TTC549 (cell line): Measurements from ENCODE around the gene ZFP36L2.

ENCODE experiments used
- FAIRE-seq: peaks from 2 replicates; lab custom pipeline; 2012; peaks lifted over from hg19 to GRCh38; lab: Jason Lieb, UNC

The ZFP36L2 gene

DNA sequence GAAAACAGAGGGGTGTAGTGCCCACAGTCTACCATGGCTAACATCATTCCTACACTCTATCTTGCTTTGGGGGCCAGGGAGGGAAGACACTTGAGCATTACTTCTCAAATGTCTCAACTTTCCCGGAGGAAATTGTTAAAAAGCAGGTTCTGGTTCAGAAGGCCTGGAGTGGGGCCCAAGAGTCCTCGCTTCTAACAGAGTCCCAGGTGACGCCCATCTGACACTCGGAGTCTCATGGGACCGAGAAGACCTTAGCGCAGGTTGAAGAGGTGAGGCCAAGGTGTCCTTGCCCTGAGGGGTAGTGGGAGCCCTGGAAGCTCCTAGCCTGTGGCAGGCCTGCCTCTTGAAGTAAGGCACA lies 40.1 kb downstream of the ZFP36L2 start:
- FAIRE-seq, result no peak

DNA sequence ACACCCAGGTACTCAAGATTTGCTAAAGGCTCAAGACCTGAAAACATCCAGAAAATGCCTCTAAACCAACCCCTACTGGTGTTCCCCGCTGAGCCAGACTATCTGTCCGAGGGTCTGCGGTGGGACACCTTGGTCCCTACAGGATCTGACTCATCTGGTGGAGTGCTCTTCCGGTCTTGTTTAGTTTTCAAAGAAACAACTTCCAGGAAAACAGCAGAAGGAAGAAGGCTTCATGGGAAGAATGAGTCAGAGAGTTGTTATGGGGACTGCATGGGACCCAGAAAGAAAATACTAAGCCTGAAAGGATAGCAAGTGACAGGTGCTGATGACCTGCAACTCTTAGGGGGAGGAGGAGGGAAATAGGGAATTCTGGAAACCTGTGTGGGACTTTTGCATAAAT lies 41.3 kb downstream of the ZFP36L2 start:
- no peak for FAIRE-seq

DNA sequence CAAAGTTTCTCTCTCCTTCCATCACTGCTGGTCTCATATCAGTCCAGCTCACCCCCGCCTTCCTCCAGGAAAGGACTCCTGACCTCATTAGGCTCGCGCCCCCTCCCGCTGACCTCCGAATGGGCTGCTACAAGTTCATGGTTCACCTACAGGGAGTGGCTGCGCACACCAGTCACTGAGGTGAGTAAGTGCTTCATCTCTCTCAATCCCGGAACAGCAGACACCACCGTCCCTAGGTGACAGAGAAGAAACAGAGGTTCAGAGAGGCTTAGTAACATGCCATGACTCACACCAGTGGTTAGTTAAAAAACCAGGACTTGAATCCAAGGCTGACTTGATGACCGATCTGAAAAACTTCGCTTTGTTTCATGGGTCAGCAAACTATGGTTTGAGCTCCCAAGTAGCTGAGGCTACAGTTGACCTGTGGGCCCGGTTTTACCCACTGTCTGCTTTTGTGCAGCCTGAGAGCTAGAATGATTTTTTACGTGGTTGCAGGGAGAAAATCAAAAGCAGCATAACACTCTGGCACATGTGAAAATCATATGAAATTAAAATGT lies 42.0 kb downstream of the ZFP36L2 start:
- no peak for FAIRE-seq

- no peak for FAIRE-seq
Observed at GRCh38 chr2:43183743-43184142, 42.7 kb downstream of the ZFP36L2 start.

DNA sequence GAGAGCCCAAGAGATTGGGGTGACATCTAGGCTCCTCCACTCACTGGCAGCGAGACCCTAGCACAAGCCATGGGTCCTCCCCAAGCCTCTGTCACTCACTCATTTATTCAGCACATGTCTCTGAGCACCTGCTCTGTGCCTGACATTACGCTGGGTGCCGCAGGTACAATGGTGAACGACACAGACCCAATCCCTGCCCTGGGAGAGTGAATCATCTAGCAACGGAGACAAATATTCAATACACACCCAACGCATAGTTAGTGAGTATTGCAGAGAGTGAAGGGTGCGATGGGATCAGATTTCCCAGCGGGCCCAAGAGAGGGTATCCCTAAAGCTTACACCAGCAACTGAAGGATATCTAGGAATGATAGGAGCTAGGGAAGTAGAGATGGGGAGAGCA lies 45.5 kb downstream of the ZFP36L2 start:
- no peak for FAIRE-seq

DNA sequence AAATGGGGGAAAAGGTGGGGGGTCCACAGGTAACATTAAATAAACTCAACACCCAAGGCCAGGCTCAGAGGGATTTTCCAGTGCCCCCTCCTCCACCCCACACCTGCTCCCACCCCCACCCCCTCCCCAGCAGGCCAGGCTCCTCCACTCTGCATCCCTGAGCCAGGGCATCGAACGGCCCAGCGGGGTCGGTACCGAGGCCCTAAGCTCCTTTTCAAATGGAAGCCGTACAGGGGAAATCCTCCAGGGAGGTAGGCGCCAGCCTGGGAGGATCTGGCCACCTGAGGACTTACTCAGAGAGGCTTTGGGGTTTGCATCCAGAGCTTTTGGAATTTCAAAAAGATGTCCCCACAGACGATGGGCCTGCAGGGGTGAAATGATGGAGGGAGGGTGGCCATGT lies 46.5 kb downstream of the ZFP36L2 start:
- FAIRE-seq, result no peak

- FAIRE-seq, result no peak
Observed at GRCh38 chr2:43178602-43179542, 47.5 kb downstream of the ZFP36L2 start.

DNA sequence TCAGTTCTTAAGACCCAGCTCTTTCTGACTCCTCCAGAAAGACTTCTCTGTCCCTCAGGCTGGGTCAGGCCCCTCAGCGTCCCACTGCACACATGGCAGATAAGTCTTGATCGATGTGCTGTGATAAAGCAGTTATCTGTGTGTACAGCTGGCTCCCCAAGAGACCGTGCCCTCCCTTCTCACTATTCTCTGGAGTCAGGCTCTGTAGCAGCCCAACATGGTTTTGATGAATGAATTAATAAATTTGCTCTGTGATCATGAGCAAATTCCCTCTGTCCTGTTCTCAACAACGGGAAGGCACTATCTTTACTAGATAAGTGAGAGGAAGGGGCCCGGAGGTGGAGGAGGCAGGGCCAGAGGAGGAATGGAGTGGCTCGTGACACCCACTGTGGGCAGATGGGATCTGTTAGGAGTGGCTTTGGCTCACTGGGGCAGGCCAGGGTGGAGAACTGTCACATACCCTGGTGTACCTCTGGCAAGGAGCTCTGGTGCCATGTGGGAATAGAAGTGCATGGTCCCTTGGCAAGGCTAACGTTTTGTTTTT lies 48.3 kb downstream of the ZFP36L2 start:
- no peak for FAIRE-seq

GRCh38 chr2:43176449-43176848 lies 50.0 kb downstream of the ZFP36L2 start:
- FAIRE-seq, result no peak

DNA sequence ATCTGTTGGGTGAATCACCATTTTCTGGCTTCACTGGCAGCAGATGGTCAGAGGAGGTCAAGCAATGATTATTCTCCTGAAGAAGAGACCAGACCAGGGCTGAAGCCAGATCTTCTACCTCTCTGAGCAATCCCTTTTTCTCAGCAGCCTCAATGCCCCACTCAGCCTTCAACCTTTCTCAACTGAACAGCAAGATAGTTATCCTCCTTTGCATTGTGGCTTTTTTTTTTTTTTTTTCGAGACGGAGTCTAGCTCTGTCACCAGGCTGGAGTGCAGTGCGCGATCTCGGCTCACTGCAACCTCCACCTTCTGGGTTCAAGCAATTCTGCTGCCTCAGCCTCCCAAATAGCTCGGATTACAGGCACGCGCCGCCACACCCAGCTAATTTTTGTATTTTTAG lies 50.5 kb downstream of the ZFP36L2 start:
- no peak for FAIRE-seq

GRCh38 chr2:43175020-43175441 lies 51.4 kb downstream of the ZFP36L2 start:
- no peak for FAIRE-seq

DNA sequence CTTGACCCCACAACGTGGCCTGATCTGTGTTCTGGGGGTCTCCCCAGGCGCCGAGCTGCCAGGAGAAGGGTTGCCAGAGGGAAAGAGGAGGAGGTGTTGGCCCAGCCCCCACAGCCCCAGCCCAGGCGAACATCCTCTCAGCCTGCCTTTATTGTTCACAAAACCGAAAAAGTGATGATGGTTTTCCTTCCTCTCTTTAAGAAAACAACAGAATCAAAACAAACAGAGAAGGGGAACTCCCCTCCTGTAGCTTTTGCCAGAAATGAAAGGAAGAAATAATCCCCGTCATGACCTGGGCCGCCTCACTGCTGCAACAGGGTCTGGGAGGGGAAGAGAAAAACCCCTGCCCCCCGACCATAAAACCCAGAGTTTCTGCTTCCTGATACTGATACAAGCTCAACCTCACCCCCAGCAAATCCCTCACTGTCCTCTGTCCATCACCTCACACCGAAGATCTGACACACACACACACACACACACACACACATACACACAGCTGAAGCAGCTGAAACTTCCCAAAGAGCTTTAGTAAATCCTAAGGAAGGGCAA lies 52.0 kb downstream of the ZFP36L2 start:
- FAIRE-seq, result no peak
